ENCODE measurements around the gene RHBDL2. TPM values are rescaled to one million over a fixed set of nuclear protein-coding genes. Genes with fewer than 3 reads are reported as not detected.
"Not testable (repeated sequence)": the region's sequence is repeated elsewhere in the genome, so short reads cannot be mapped to it uniquely, and the experiment has no call there.

The RHBDL2 gene
- total and polyA plus RNA-seq, 3 experiments from 2014 or later = not detected

DNA sequence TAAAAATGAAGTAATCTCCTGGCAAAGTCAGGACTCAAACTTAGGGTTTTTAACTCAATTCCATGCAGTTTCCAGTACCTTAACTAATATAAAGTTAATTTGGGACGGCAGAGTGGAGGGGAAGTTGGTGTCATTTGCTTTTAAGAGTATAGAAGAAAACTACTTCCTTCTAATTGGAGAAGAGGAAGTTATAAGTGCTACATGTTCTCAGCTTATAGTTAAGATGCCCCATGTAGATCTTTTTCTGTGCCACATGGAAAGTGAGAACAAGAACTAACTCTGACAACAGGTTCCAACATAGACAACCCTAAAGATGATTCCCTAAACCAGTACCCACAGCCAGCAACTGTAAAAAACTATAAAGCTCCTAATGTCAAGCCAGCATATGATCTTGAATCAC lies 93.6 kb downstream of the RHBDL2 start:
- Mint-ChIP-seq H3K4me1 (peaks cover 15 to 36% (median 22%) of the 10 kb centered on the region in 3 donors), H3K27ac (peak overlapping the region in 2 of 8 donors; percentile 57 to 58), H3K4me3 (no peak overlapping the region), H3K36me3 (peaks cover 6 to 77% (median 29%) of the 10 kb centered on the region in 3 donors), H3K27me3 (no peaks in the 10 kb centered on the region), H3K9me3 (no peaks in the 10 kb centered on the region)
- Histone ChIP-seq H3K36me3 (ENCODE audit: insufficient read depth, low read length) (peaks cover 9% of the 10 kb centered on the region), H3K4me1 (ENCODE audit: insufficient read depth, low read length) (no peaks in the 10 kb centered on the region), H3K9me3 (ENCODE audit: low read length) (no peaks in the 10 kb centered on the region), H3K4me3 (ENCODE audit: low read length) (no peak overlapping the region), H3K27ac (ENCODE audit: low read depth, low read length) (no peak overlapping the region), H3K27me3 (ENCODE audit: insufficient read depth, low read length, poor library complexity, severe bottlenecking) (no peaks in the 10 kb centered on the region)
- CTCF ChIA-PET = no interaction called here
- no peak for DNase-seq
- POLR2A ChIA-PET = no interaction called here

DNA sequence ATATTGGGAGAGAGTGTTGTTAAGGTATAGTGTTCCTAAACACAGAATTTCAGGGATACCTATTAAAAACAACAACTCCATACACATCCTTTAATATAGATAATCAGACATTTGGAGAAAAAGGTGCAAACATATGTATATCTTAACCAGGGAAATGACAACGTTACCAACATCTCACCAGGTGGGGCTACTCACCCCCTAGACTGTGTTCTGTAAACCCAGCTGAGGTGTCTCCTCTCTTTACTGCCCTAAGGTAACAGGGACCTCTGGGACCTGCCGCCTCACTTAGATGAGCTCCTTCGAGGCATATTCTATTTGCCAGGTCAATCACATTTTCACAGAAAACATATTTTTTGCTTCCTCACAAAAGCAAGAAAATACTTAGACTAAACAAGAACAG lies 95.4 kb downstream of the RHBDL2 start:
- Histone ChIP-seq H3K36me3 (ENCODE audit: insufficient read depth, low read length) (peaks cover 5% of the 10 kb centered on the region), H3K27ac (ENCODE audit: low read depth, low read length) (no peak overlapping the region), H3K4me3 (ENCODE audit: low read length) (no peak overlapping the region), H3K9me3 (ENCODE audit: low read length) (no peaks in the 10 kb centered on the region), H3K4me1 (ENCODE audit: insufficient read depth, low read length) (no peaks in the 10 kb centered on the region), H3K27me3 (ENCODE audit: insufficient read depth, low read length, poor library complexity, severe bottlenecking) (no peaks in the 10 kb centered on the region)
- H3K9me3 Mint-ChIP-seq = no peaks in the 10 kb centered on the region
- H3K27me3 Mint-ChIP-seq = no peaks in the 10 kb centered on the region
- POLR2A ChIA-PET = no interaction called here
- H3K4me1 Mint-ChIP-seq = peaks cover 11 to 35% (median 20%) of the 10 kb centered on the region in 3 donors
- no peak overlapping the region for H3K4me3 Mint-ChIP-seq
- no peak for DNase-seq
- H3K36me3 Mint-ChIP-seq = peaks cover 6 to 75% (median 25%) of the 10 kb centered on the region in 3 donors
- H3K27ac Mint-ChIP-seq = peak overlapping the region in 1 of 8 donors; percentile 76
- CTCF ChIA-PET = interaction anchor here (1.1 to 1.8 kb wide), 3 partner anchors 11 to 246 kb away, joined by 3 to 5 read pairs (median 3); no protein-coding TSS in a partner anchor

DNA sequence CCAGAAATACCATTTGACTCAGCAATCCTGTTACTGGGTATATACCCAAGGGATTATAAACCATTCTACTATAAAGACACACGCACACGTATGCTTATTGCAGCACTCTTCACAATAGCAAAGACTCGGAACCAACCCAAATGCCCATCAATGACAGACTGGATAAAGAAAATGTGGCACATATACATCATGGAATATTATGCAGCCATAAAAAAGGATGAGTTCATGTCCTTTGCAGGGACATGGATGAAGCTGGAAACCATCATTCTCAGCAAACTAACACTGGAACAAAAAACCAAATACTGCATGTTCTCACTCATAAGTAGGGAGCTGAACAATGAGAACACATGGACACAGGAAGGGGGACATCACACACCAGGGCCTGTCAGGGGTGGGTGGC lies 96.5 kb downstream of the RHBDL2 start:
- H3K27ac ChIP-seq (ENCODE audit: low read depth, low read length); POLR2A ChIA-PET; H3K27me3 ChIP-seq (ENCODE audit: insufficient read depth, low read length, poor library complexity, severe bottlenecking); H3K4me3 Mint-ChIP-seq; H3K9me3 Mint-ChIP-seq; DNase-seq; H3K36me3 ChIP-seq (ENCODE audit: insufficient read depth, low read length); H3K27ac Mint-ChIP-seq; H3K4me3 ChIP-seq (ENCODE audit: low read length); H3K27me3 Mint-ChIP-seq; H3K9me3 ChIP-seq (ENCODE audit: low read length); H3K4me1 ChIP-seq (ENCODE audit: insufficient read depth, low read length): not testable (repeated sequence)
- H3K36me3 Mint-ChIP-seq = peaks cover 6 to 75% (median 26%) of the 10 kb centered on the region in 3 donors
- CTCF ChIA-PET = interaction anchor here (0.6 to 1.8 kb wide), 2 partner anchors 10 to 714 kb away, joined by 3 to 5 read pairs; no protein-coding TSS in a partner anchor
- H3K4me1 Mint-ChIP-seq = peaks cover 14 to 40% (median 25%) of the 10 kb centered on the region in 3 donors

DNA sequence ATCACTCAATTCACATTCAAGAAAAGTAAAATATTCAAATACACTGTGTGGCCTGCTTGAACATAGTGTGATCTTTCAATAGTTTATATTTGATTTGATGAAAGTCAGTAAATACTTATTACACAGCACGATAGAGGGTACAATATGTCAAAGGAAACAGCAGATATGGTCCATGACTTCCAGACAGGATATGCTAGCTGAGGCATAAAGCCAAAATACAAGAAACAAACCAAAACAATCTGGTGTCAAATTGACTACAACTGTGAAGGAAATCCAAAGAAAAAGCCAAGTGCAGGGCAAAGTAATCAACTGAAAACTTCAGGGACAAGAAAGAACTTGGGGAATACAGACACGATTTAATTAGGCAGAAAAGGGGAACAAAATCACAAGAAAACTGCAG lies 101.3 kb downstream of the RHBDL2 start:
- H3K4me1 Mint-ChIP-seq = peaks cover 14 to 22% (median 17%) of the 10 kb centered on the region in 3 donors
- H3K36me3 ChIP-seq (ENCODE audit: insufficient read depth, low read length) = peaks cover 17% of the 10 kb centered on the region

DNA sequence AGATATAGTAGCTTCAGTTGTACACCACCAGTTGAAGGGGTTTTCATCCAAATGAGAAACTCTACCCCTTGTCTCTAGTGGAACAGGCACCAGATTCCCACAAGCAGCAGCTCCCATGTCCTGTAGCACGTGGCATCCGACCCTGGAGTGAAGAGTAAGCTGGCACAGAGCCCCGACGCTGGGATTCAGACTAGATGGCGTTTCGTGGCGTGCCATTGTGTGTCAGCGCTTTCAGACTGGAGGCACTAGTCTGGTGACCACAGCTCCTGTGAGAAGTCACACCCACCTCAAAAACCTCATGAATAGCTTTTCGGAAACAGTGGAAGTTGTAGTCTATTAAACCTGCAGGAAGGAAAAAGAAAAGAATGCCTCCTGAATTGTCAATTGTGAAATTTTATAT lies 102.3 kb downstream of the RHBDL2 start:
- no peaks in the 10 kb centered on the region for H3K9me3 Mint-ChIP-seq
- DNase-seq = no peak
- peak overlapping the region in 1 of 8 donors; percentile 54 for H3K27ac Mint-ChIP-seq
- peaks cover 0 to 58% (median 24%) of the 10 kb centered on the region in 3 donors for H3K36me3 Mint-ChIP-seq
- CTCF ChIA-PET = no interaction called here
- POLR2A ChIA-PET = no interaction called here
- no peaks in the 10 kb centered on the region for H3K27me3 Mint-ChIP-seq
- no peak overlapping the region for H3K4me3 Mint-ChIP-seq
- H3K4me1 Mint-ChIP-seq = peaks cover 15 to 21% (median 20%) of the 10 kb centered on the region in 3 donors
- Histone ChIP-seq H3K36me3 (ENCODE audit: insufficient read depth, low read length) (peaks cover 17% of the 10 kb centered on the region), H3K27ac (ENCODE audit: low read depth, low read length) (no peak overlapping the region), H3K4me3 (ENCODE audit: low read length) (no peak overlapping the region), H3K9me3 (ENCODE audit: low read length) (no peaks in the 10 kb centered on the region), H3K4me1 (ENCODE audit: insufficient read depth, low read length) (no peaks in the 10 kb centered on the region), H3K27me3 (ENCODE audit: insufficient read depth, low read length, poor library complexity, severe bottlenecking) (no peaks in the 10 kb centered on the region)

More for the DNA sequence above, 101.3 kb downstream of the RHBDL2 start:
- no peak for DNase-seq
- H3K27ac ChIP-seq (ENCODE audit: low read depth, low read length) = no peak overlapping the region
- no peaks in the 10 kb centered on the region for H3K9me3 ChIP-seq (ENCODE audit: low read length)
- no peaks in the 10 kb centered on the region for H3K27me3 ChIP-seq (ENCODE audit: insufficient read depth, low read length, poor library complexity, severe bottlenecking)
- H3K36me3 Mint-ChIP-seq = peaks cover 5 to 67% (median 30%) of the 10 kb centered on the region in 3 donors
- no peaks in the 10 kb centered on the region for H3K9me3 Mint-ChIP-seq
- no peaks in the 10 kb centered on the region for H3K4me1 ChIP-seq (ENCODE audit: insufficient read depth, low read length)
- ChIA-PET CTCF (no interaction called here), POLR2A (interaction anchor here (0.6 kb wide), 1 partner anchor 213 kb away, joined by 3 read pairs; no protein-coding TSS in a partner anchor)
- peak overlapping the region in 5 of 8 donors; percentile 14 to 34 (median 27) for H3K27ac Mint-ChIP-seq
- no peak overlapping the region for H3K4me3 ChIP-seq (ENCODE audit: low read length)
- no peaks in the 10 kb centered on the region for H3K27me3 Mint-ChIP-seq
- no peak overlapping the region for H3K4me3 Mint-ChIP-seq

DNA sequence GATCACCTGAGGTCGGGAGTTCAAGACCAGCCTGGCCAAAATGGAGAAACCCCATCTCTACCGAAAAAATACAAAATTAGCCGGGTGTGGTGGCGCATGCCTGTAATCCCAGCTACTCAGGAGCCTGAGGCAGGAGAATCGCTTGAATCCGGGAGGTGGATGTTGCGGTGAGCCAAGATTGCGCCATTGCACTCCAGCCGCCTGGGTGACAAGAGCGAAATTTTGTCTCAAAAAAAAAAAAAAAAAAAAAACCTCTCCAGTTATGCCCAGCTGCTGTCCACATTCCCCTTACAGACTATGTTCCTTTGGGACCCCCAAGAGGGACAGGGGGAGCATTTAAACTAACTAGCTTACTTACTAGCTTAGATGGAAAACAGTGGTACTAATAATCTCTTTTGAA lies 105.3 kb downstream of the RHBDL2 start:
- H3K9me3 Mint-ChIP-seq; H3K4me3 Mint-ChIP-seq; H3K27ac Mint-ChIP-seq; H3K27me3 ChIP-seq (ENCODE audit: insufficient read depth, low read length, poor library complexity, severe bottlenecking); H3K27ac ChIP-seq (ENCODE audit: low read depth, low read length); H3K9me3 ChIP-seq (ENCODE audit: low read length); POLR2A ChIA-PET; H3K4me1 ChIP-seq (ENCODE audit: insufficient read depth, low read length); H3K4me3 ChIP-seq (ENCODE audit: low read length); DNase-seq; CTCF ChIA-PET; H3K4me1 Mint-ChIP-seq; H3K27me3 Mint-ChIP-seq: not testable (repeated sequence)
- H3K36me3 Mint-ChIP-seq = peaks cover 0 to 34% (median 14%) of the 10 kb centered on the region in 3 donors
- H3K36me3 ChIP-seq (ENCODE audit: insufficient read depth, low read length) = peaks cover 17% of the 10 kb centered on the region

Other genes with a start within 250 kb of the RHBDL2 start
- 10 to 100 TPM; 20.6 to 21.9 TPM for gene RRAGC, start 82.1 kb downstream of the RHBDL2 start, total RNA-seq
- gene RRAGC, start 82.1 kb downstream of the RHBDL2 start, polyA plus RNA-seq = 10.3 TPM
- 10 to 100 TPM; 63.4 to 74.3 TPM for gene MYCBP, start 68.5 kb downstream of the RHBDL2 start, total RNA-seq
- 63.9 TPM for gene MYCBP, start 68.5 kb downstream of the RHBDL2 start, polyA plus RNA-seq
- gene GJA9, start 60.2 kb downstream of the RHBDL2 start, total RNA-seq = not detected
- gene GJA9, start 60.2 kb downstream of the RHBDL2 start, polyA plus RNA-seq = not detected
- 10 to 100 TPM; 82.6 to 84.2 TPM for gene AKIRIN1, start 49.4 kb upstream of the RHBDL2 start, total RNA-seq
- gene AKIRIN1, start 49.4 kb upstream of the RHBDL2 start, polyA plus RNA-seq = 118 TPM
- 100 to 1,000 TPM; 174 to 192 TPM for gene NDUFS5, start 84.5 kb upstream of the RHBDL2 start, total RNA-seq
- gene NDUFS5, start 84.5 kb upstream of the RHBDL2 start, polyA plus RNA-seq = 594 TPM